GM21360 (cell line): ENCODE measurements around the gene CACNA1C.

Source experiments
- ATAC-seq: cut with Tn5 transposase; IDR thresholded peaks from one replicate; pipeline ENCODE4 v1.9.1; 2021; ENCODE audit warnings: mild to moderate bottlenecking, moderate library complexity; ENCODE audit not compliant: unreplicated experiment

Gene CACNA1C

GRCh38 chr12:2460051-2460670 lies 407.4 kb downstream of the CACNA1C start:
- no peak for ATAC-seq

DNA sequence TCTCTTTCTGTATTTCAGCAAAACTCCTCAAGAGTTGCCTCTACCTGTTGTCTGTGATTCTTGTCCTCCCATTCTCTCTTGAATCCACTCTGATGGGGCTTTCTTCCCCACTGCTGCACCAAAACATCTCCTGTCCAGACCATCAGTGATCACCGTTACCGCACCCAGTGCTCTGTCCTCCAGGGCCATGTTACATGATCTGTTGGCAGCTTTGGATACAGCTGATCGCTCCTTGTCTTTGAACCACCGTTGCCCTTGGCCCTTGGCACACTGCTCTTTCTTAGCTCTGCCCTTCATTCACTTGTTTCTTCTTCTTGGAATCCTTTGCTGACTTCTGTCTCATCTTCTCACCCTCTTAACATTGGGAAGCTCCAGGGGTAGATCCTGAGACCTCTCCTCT lies 408.3 kb downstream of the CACNA1C start:
- no peak for ATAC-seq

- no peak for ATAC-seq
Measured at GRCh38 chr12:2461645-2462044, 408.9 kb downstream of the CACNA1C start.

- ATAC-seq: no peak
Measured at GRCh38 chr12:2462087-2462486, 409.3 kb downstream of the CACNA1C start.

GRCh38 chr12:2463719-2464118 lies 410.9 kb downstream of the CACNA1C start:
- no peak for ATAC-seq

DNA sequence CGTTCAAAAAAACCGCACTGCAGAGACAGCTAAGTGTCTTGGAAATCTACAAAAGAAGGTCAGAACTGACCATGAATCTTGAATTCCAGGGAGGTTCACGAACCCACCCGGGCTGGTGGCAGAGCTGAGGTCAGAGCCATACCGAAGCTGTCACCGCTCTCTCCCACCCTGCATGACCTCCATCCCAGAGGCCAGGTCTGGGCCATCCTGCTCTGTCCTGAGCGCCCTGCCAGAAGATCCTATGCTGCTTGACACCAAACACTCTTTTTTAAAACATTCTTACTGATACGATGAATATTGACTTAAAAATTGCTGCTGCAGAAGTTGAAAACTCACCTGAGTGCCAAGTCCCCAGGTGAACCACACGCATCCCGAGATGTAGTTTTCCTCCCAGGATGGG lies 412.9 kb downstream of the CACNA1C start:
- ATAC-seq: no peak

DNA sequence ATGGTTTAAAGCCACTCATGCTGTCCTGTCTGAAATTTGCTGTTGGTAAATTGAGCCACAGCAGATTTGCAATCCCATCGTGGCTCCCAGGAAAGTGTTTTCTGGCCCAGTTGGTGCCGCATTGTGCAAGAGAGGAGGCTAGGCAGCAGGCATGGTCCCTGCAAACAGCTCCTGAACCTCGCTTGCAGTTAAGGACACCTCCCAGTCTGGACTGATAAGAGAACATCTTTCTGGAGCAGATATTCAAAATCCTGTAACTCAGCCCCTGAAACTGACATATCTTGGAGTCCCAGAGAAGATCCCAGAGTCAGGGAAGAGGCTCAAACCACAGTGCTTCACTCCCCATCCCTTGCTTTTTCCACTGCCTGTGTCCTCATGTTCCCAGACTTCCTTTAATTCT lies 413.4 kb downstream of the CACNA1C start:
- ATAC-seq: no peak

DNA sequence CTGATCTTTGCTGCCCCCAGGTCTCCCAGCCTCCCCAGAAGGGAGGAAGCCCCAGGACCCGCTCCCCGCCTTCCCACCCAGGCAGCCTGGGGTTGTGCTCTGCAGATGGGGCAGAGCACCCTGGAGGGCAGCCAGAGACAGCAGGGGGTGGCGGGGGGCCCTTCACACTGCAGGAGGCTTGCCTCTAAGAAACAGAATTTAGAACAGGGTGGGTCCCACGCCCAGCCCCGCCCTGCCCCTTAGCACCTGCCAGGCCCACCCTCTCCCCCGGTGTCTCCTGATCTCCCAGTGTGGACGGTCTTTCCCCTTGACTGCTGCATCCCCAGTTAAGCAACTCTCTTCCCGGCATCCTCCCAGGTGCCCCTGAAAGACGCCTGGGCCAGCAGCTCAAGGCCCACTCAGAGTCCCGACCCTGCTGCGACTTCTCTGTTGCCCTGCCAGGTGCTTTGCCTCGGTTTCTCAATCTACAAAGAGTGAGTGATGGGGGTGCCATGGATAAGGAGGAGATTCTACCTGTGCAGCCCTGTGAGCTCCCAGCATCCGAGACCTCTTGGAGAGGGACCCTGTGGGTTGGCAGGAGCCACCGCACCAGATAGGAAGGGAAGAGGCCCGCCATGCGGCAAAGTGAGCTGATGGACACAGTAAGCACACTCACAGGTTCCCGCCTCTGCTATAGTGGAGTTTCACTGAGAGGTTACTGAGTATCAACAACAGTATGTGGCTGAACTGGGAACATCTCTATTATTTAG lies 414.8 kb downstream of the CACNA1C start:
- ATAC-seq: no peak

GRCh38 chr12:2475984-2476383 lies 423.2 kb downstream of the CACNA1C start:
- ATAC-seq: no peak

DNA sequence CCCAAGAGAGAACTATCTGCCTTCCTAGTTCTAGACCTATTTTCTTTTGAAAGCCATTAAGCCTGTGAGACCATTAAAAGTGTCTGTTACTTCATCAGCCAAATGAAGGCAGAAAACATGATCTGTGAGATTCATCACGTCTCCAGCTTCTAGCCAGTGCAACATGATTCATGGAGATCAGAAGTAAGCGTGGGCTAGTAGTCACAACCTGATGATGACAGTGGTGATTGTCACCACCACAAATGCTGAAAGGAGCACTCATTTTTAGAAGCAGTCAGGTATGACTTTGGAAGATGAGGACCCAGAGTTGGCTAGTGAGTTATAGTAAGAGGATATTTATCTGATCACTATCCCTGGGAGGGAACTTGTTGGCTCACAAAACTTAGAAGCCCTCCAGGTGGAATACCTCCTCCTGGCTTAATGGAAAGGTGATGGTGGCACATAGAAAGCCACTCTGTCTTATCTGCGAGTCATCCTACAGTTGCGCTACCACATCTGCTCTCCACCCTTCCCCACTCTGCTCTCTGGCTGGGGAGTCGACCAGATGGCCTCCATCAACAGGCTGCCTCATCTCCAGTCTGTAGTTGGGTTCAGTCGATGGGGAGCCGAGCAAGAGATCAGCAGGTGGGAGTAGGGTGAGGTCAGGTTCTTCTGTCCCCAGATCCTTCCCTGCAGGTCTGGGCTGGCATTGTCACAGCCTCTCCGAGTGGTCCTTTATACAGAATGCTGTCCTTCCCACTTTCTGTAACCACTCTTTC lies 424.4 kb downstream of the CACNA1C start:
- no peak for ATAC-seq

DNA sequence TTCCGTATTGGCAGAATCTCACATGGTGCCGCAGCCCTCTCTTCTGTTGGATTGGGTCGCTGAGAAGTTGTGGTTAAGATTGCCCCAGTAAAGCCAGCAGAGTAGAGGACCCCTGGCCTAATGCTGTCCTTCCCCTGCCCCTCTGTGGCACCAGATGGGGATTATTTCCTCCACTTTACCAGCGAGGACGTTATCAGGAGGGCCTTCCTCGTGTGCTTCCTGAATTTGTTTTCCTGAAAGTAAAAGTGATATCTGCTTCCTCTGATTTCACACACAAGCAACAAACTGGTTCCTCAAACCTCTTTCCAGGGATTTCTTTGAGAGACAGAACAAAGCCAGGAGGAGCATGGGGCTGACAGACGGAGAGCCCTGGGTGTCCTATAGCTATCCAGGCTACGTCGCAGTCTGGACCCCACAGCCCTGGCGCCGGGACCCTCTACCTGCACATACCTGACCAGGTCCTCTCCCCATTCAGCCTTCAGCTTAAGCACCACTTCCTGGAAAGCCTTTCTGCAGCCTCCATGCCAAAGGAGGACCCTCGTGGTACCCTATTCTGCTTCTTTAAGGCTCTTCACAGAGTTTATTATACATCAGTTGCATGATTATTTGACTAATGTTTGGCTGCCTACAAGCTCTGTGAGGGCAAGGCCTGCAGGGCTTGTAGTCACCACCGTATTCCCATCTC lies 427.2 kb downstream of the CACNA1C start:
- no peak for ATAC-seq

- no peak for ATAC-seq
Measured at GRCh38 chr12:2481346-2481745, 428.6 kb downstream of the CACNA1C start.

DNA sequence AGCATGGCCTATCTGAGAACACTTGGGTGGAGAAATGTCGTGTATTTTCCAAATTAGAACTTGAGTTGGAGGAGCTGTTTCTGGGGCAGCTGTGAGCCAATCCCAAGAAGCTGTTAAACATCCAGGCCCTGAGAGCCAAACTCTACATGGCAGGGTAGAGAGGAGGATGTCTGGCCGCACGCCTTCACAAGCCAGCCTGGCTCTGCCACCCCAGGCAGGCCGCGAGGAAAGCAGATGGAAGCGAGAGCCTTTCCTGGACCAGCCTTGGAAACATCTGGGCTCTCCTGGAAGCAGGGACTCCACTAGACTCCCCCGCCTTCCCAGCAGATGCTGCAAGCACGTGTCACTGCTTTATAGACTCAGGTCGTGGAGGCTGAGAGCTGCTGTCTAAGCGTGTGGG lies 429.2 kb downstream of the CACNA1C start:
- ATAC-seq: no peak

- no peak for ATAC-seq
Measured at GRCh38 chr12:2482938-2483660, 430.3 kb downstream of the CACNA1C start.

GRCh38 chr12:2483713-2484112 lies 430.9 kb downstream of the CACNA1C start:
- no peak for ATAC-seq

DNA sequence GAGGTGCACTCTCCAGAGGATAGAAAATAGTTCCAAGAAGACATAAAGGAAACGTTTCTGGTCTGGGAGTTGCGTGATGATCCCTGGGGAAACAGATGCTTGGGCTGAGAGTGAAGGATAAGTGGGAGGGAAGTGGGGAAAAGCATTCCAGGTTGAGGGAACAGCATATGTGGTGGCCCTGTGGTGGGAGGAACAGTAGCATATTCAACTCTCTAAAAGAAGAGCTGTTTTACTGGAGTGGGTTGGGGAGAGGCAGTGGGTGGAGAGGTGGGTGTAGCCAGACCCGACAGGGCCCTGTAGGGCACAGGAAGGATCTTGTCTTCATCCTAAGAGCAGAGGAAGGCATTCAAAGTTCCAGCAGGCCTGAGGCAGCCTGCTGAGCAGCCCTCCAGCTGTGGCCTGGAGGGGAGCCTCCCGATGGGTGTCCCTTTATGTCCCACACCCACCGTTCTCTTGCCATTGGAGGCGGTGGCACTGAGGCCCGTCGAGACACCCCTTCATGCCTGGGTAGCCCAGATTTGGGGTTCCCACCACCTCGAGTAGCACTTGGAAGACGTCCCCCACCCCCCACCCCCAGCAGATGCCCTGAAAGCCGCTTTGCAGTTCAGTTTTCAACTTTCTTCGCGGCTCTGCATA lies 431.5 kb downstream of the CACNA1C start:
- ATAC-seq: no peak

- no peak for ATAC-seq
Measured at GRCh38 chr12:2485681-2486080, 432.9 kb downstream of the CACNA1C start.

GRCh38 chr12:2486796-2487195 lies 434.0 kb downstream of the CACNA1C start:
- no peak for ATAC-seq

GRCh38 chr12:2487278-2487677 lies 434.5 kb downstream of the CACNA1C start:
- no peak for ATAC-seq

DNA sequence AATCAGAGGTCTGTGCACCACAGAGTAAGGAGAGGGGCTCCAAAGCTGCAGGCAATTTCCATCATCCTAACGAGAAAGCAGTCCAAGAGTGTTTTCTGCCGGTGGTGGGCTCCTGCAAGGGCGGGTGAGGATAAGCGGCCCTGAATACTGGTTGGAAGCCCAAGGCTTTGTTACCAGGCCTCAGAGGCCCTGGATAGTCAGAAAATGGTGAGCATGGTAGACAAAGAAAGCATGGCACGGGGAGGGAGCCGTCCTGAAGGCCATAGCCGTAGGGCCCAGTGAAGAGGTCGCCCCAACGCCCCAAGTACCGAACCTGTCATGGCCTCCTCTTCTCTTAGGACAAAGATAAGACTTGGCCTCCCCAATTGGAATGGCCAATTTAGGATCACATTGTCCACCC lies 435.3 kb downstream of the CACNA1C start:
- ATAC-seq: no peak
